Upper lobe of right lung (tissue), 1 donor: ENCODE results near the gene TRIM25. TPM values are rescaled to one million over a fixed set of nuclear protein-coding genes. Genes with fewer than 3 reads are reported as not detected.

Experiments
- ATAC-seq: fragments of 200-7000 bp; cut with Tn5 transposase; one replicate; pipeline ENCODE4 v1.9.1; 2020; ENCODE audit warnings: mild to moderate bottlenecking, moderate library complexity
- DNase-seq: peaks from one replicate; pipeline ENCODE4 v3.0.0-alpha.2; 2020
- H3K27ac ChIP-seq: fragments of 200-600 bp; one replicate; pipeline ENCODE4 v1.8.0; 2022
- H3K27me3 ChIP-seq: fragments of 200-600 bp; one replicate; pipeline ENCODE4 v1.8.0; 2022; ENCODE audit warnings: mild to moderate bottlenecking
- H3K36me3 ChIP-seq: fragments of 200-600 bp; one replicate; pipeline ENCODE4 v1.8.0; 2022
- H3K4me1 ChIP-seq: fragments of 200-600 bp; one replicate; pipeline ENCODE4 v1.8.0; 2022
- H3K4me3 ChIP-seq: fragments of 200-600 bp; one replicate; pipeline ENCODE4 v1.8.0; 2022; ENCODE audit warnings: mild to moderate bottlenecking
- H3K9me3 ChIP-seq: fragments of 200-600 bp; one replicate; pipeline ENCODE4 v1.8.0; 2022
- intact Hi-C: fragments of 100-400 bp; cut with DNase I; formaldehyde crosslinking; loops from one replicate; pipeline ENCODE4 v1.11.0; 2022
- total RNA-seq: library from RNA; stranded (reverse); fragmentation: NEBNext Ultra II Directional; extraction: Animal tissue kit (Norgen Biotek cat#: 25700); gene quantifications from one replicate; pipeline ENCODE4 v1.2.1, GENCODE V29; 2021
- TF ChIP-seq, protein P1 (sequence below): fragments of 200-600 bp; IDR thresholded peaks from one replicate; pipeline ENCODE4 v1.8.0; 2022; ENCODE audit warnings: antibody characterized with exemption
- donor health status: DM: no; HTN: yes; CAD: no; lungs with severe emphysema.

The TRIM25 gene
- total RNA-seq, 1 donor from 2014 or later = 89.3 TPM

DNA sequence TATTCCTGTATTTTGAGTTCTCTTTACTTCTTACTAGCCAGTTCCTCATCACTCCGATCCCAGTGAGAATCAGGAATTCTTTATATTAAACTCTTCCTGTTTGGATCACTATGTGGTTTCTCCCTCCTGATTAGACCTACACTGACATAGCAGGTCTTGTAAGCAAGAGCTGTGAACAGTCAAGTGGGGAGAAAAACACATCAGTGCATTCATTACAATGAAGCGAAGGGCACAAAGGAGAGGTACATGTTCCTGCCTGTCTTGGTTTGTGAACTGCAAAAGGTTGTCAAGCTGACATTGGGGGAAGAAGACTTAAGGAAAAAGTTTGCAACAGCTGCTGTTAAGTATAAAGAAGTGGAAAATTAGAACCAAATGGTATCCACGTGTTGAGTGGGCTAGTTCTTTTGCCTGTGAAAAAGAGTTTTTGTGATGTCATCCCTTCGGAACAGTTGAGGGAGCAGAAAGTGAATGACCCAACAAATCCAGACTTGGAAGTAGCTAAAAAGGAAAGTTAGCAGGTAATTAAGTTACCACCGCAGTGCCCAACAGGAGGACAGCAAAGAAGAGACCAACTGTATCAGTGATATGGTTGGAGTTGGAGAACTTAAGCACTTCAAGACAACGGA, 23.0 kb upstream of the TRIM25 start:
- Histone ChIP-seq H3K36me3 (peaks cover 64% of the 10 kb centered on the region), H3K27me3 (no peaks in the 10 kb centered on the region), H3K4me3 (no peak overlapping the region), H3K27ac (no peak overlapping the region), H3K4me1 (no peaks in the 10 kb centered on the region), H3K9me3 (no peaks in the 10 kb centered on the region)
- TF ChIP-seq, protein P1, sequence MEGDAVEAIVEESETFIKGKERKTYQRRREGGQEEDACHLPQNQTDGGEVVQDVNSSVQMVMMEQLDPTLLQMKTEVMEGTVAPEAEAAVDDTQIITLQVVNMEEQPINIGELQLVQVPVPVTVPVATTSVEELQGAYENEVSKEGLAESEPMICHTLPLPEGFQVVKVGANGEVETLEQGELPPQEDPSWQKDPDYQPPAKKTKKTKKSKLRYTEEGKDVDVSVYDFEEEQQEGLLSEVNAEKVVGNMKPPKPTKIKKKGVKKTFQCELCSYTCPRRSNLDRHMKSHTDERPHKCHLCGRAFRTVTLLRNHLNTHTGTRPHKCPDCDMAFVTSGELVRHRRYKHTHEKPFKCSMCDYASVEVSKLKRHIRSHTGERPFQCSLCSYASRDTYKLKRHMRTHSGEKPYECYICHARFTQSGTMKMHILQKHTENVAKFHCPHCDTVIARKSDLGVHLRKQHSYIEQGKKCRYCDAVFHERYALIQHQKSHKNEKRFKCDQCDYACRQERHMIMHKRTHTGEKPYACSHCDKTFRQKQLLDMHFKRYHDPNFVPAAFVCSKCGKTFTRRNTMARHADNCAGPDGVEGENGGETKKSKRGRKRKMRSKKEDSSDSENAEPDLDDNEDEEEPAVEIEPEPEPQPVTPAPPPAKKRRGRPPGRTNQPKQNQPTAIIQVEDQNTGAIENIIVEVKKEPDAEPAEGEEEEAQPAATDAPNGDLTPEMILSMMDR = no peak
- intact Hi-C loops = no loop called here
- no peak for ATAC-seq
- DNase-seq = no peak

DNA sequence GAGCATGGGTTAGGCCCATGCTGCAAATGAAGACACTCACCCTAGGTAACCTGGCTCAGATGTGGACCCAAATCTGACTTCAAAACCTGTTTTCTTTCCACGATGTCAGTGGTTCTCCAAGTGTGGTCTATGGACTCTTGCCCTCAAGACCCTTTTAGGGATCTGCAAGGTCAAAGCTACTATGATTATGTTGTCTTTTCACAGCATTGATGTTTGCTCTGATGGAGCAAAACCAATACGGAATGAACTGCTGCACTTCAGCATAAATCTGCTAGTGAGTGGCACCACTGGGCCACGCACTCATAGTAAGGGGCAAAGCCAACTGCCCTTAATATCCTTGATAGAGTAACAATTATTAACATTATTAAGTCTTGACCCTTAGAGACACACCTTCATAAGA, 21.6 kb upstream of the TRIM25 start:
- H3K27me3 ChIP-seq = no peaks in the 10 kb centered on the region
- intact Hi-C loops = no loop called here
- TF ChIP-seq, protein P1 = no peak
- no peak overlapping the region for H3K4me3 ChIP-seq
- no peak overlapping the region for H3K27ac ChIP-seq
- no peaks in the 10 kb centered on the region for H3K4me1 ChIP-seq
- DNase-seq (no peak), ATAC-seq (no peak)
- H3K9me3 ChIP-seq = peaks cover 5% of the 10 kb centered on the region
- H3K36me3 ChIP-seq = peaks cover 50% of the 10 kb centered on the region

DNA sequence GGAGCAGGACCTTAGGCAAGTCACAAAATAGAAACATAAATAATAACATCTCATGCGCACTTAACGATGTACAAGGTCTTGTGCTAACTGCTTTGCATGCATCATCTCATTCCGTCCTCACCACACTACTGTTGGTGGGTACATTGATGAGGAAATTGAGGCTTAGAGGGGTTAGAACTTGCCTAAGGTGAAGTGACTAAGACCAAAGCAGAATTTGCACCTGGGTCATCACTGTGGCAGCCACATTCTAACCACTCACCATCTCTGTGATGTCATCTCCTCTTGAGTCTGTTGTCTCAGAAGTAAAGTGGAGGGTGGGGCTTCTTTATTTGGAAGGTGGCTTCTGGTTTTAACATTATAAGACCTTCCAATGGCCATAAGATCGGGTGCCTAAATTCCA, 20.4 kb upstream of the TRIM25 start:
- Histone ChIP-seq H3K4me3 (no peak overlapping the region), H3K27me3 (no peaks in the 10 kb centered on the region), H3K4me1 (no peaks in the 10 kb centered on the region), H3K9me3 (peaks cover 12% of the 10 kb centered on the region), H3K27ac (no peak overlapping the region), H3K36me3 (peaks cover 42% of the 10 kb centered on the region)
- intact Hi-C loops = no loop called here
- TF ChIP-seq, protein P1 = no peak
- ATAC-seq (no peak), DNase-seq (no peak)

GRCh38 chr17:56933868-56934267, 20.0 kb upstream of the TRIM25 start:
- H3K27ac ChIP-seq = no peak overlapping the region
- ATAC-seq (no peak), DNase-seq (no peak)
- peaks cover 14% of the 10 kb centered on the region for H3K9me3 ChIP-seq
- peaks cover 40% of the 10 kb centered on the region for H3K36me3 ChIP-seq
- intact Hi-C loops = no loop called here
- H3K4me3 ChIP-seq = no peak overlapping the region
- no peaks in the 10 kb centered on the region for H3K27me3 ChIP-seq
- TF ChIP-seq, protein P1 = no peak
- H3K4me1 ChIP-seq = no peaks in the 10 kb centered on the region

GRCh38 chr17:56933151-56933745, 19.4 kb upstream of the TRIM25 start:
- TF ChIP-seq, protein P1 = no peak
- no peaks in the 10 kb centered on the region for H3K27me3 ChIP-seq
- intact Hi-C loops = no loop called here
- no peak overlapping the region for H3K4me3 ChIP-seq
- DNase-seq (no peak), ATAC-seq (no peak)
- H3K4me1 ChIP-seq = no peaks in the 10 kb centered on the region
- peaks cover 14% of the 10 kb centered on the region for H3K9me3 ChIP-seq
- H3K27ac ChIP-seq = no peak overlapping the region
- peaks cover 36% of the 10 kb centered on the region for H3K36me3 ChIP-seq
